ENCODE measurements around the gene FBXW5.

The FBXW5 gene

DNA sequence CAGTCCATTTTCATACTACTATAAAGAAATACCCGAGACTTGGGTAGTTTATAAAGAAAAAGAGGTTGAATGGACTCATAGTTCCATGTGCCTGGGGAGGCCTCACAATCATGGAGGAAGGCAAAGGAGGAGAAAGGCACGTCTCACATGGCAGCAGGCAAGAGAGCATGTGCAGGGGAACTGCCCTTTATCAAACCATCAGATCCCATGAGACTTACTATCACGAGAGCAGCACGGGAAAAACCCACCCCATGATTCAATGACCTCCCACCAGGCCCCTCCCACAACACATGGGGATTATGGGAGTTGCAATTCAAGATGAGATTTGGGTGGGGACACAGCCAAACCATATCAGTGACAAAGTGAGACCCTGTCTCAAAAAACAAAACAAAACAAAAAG is 38.3 kb downstream of the FBXW5 start:
- no peaks in the 10 kb centered on the region for H3K9me2 ChIP-seq (replicated peaks; ENCODE audit: low read depth, low read length)
- no peaks in the 10 kb centered on the region for H3K27me3 ChIP-seq (ENCODE audit: insufficient read depth, low read length, poor library complexity, severe bottlenecking)
- no peak overlapping the region for H3K9ac ChIP-seq (ENCODE audit: low read depth, low read length, poor library complexity, severe bottlenecking)
- TF ChIP-seq EZH2phosphoT487 (IDR thresholded peaks at IDR 0.05; ENCODE audit: borderline replicate concordance): no peak
- TF ChIP-seq, protein P1, sequence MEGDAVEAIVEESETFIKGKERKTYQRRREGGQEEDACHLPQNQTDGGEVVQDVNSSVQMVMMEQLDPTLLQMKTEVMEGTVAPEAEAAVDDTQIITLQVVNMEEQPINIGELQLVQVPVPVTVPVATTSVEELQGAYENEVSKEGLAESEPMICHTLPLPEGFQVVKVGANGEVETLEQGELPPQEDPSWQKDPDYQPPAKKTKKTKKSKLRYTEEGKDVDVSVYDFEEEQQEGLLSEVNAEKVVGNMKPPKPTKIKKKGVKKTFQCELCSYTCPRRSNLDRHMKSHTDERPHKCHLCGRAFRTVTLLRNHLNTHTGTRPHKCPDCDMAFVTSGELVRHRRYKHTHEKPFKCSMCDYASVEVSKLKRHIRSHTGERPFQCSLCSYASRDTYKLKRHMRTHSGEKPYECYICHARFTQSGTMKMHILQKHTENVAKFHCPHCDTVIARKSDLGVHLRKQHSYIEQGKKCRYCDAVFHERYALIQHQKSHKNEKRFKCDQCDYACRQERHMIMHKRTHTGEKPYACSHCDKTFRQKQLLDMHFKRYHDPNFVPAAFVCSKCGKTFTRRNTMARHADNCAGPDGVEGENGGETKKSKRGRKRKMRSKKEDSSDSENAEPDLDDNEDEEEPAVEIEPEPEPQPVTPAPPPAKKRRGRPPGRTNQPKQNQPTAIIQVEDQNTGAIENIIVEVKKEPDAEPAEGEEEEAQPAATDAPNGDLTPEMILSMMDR (conservative IDR thresholded peaks at IDR 0.05; ENCODE audit: low read length): no peak
- H3K4me1 ChIP-seq (ENCODE audit: insufficient read depth, low read length, poor library complexity, severe bottlenecking): no peaks in the 10 kb centered on the region
- H4K20me1 ChIP-seq (ENCODE audit: insufficient read depth, low read length, poor library complexity, severe bottlenecking): peaks cover 16% of the 10 kb centered on the region
- peaks cover 80% of the 10 kb centered on the region; the same call in 1 of the 2 replicates for H3K36me3 ChIP-seq (ENCODE audit: insufficient read depth, low read length)
- no peaks in the 10 kb centered on the region for H3K9me3 ChIP-seq (ENCODE audit: insufficient read depth, low read depth, low read length)
- H3K79me2 ChIP-seq (ENCODE audit: insufficient read depth, low read length): peaks cover 6% of the 10 kb centered on the region; the same call in 1 of the 2 replicates
- H3K4me3 ChIP-seq (ENCODE audit: low read length, poor library complexity, severe bottlenecking): no peak overlapping the region
- H3K4me2 ChIP-seq (ENCODE audit: low read depth, low read length, poor library complexity, severe bottlenecking): no peak overlapping the region
- H2AFZ ChIP-seq (ENCODE audit: low read length): no peak overlapping the region
- H3F3A ChIP-seq (ENCODE audit: low read depth): no peaks in the 10 kb centered on the region

DNA sequence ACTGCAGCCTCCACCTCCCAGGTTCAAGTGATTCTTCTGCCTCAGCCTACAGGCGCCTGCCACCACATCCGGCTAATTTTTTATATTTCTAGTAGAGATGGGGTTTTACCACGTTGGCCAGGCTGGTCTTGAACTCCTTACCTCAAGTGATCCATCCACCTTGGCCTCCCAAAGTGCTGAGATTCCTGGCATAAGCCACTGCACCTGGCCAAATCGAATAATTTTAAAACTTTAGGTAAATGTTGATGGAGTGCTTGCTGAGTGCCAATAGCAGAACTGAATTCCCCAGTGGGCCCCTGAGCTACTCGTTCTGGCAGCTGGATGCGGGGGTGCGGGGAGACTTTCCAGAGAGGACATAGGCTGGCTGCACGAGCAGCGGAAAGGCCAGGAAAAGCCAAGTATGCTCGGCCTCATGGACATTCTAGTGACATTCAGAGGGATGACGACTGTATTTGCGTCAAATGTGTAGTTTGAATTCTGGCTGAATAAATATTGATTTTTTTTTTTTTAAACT is 41.4 kb downstream of the FBXW5 start:
- peaks cover 22% of the 10 kb centered on the region for H4K20me1 ChIP-seq (ENCODE audit: insufficient read depth, low read length, poor library complexity, severe bottlenecking)
- H3K79me2 ChIP-seq (ENCODE audit: insufficient read depth, low read length): peaks cover 11% of the 10 kb centered on the region; the same call in 1 of the 2 replicates
- no peaks in the 10 kb centered on the region for H3K9me2 ChIP-seq (replicated peaks; ENCODE audit: low read depth, low read length)
- no peaks in the 10 kb centered on the region for H3K9me3 ChIP-seq (ENCODE audit: insufficient read depth, low read depth, low read length)
- H3K9ac ChIP-seq (ENCODE audit: low read depth, low read length, poor library complexity, severe bottlenecking): no peak overlapping the region
- H3K36me3 ChIP-seq (ENCODE audit: insufficient read depth, low read length): peaks cover 82% of the 10 kb centered on the region; the same call in 1 of the 2 replicates
- no peak for TF ChIP-seq EZH2phosphoT487 (IDR thresholded peaks at IDR 0.05; ENCODE audit: borderline replicate concordance)
- TF ChIP-seq, protein P1 (conservative IDR thresholded peaks at IDR 0.05; ENCODE audit: low read length): no peak
- no peak overlapping the region for H3K4me2 ChIP-seq (ENCODE audit: low read depth, low read length, poor library complexity, severe bottlenecking)
- no peak overlapping the region for H2AFZ ChIP-seq (ENCODE audit: low read length)
- H3F3A ChIP-seq (ENCODE audit: low read depth): no peaks in the 10 kb centered on the region
- no peak overlapping the region for H3K4me3 ChIP-seq (ENCODE audit: low read length, poor library complexity, severe bottlenecking)
- H3K4me1 ChIP-seq (ENCODE audit: insufficient read depth, low read length, poor library complexity, severe bottlenecking): no peaks in the 10 kb centered on the region
- H3K27me3 ChIP-seq (ENCODE audit: insufficient read depth, low read length, poor library complexity, severe bottlenecking): no peaks in the 10 kb centered on the region

DNA sequence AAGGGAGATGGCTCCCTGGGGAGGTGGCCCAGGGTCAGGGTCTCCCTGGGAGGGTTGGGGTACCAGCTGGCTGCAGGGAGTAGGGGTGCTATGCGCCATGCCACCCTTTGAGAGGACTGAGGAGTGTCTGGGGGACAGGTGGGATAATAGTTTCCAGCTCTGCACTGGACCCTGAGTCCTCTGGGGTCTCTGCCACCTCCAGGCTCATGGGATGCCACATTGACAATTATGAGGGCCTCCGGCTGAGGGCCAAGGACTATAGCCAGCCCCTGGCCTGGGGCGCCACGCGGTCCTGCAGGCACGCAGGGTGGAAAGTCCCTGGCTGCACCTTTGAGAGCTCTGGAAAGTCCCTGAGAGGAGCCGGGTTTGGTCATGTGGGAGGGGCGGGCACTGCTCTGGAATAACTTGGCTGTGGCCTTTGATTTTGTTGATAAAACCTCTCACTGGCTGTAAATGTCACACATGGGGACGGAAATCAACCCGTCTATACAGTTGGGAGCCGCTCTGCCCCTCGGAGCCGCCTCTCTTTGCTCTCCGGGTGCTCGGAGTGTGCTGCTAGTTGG is 42.2 kb downstream of the FBXW5 start:
- Histone ChIP-seq H3K9me3 (ENCODE audit: insufficient read depth, low read depth, low read length) (no peaks in the 10 kb centered on the region), H3K27me3 (ENCODE audit: insufficient read depth, low read length, poor library complexity, severe bottlenecking) (no peaks in the 10 kb centered on the region), H3K9me2 (replicated peaks; ENCODE audit: low read depth, low read length) (no peaks in the 10 kb centered on the region), H3F3A (ENCODE audit: low read depth) (no peaks in the 10 kb centered on the region), H3K36me3 (ENCODE audit: insufficient read depth, low read length) (peaks cover 74% of the 10 kb centered on the region; the same call in 1 of the 2 replicates), H3K79me2 (ENCODE audit: insufficient read depth, low read length) (peaks cover 17% of the 10 kb centered on the region; the same call in 1 of the 2 replicates), H3K9ac (ENCODE audit: low read depth, low read length, poor library complexity, severe bottlenecking) (no peak overlapping the region), H4K20me1 (ENCODE audit: insufficient read depth, low read length, poor library complexity, severe bottlenecking) (peaks cover 22% of the 10 kb centered on the region), H3K4me1 (ENCODE audit: insufficient read depth, low read length, poor library complexity, severe bottlenecking) (no peaks in the 10 kb centered on the region), H2AFZ (ENCODE audit: low read length) (no peak overlapping the region), H3K4me3 (ENCODE audit: low read length, poor library complexity, severe bottlenecking) (no peak overlapping the region), H3K4me2 (ENCODE audit: low read depth, low read length, poor library complexity, severe bottlenecking) (no peak overlapping the region)
- TF ChIP-seq EZH2phosphoT487 (IDR thresholded peaks at IDR 0.05; ENCODE audit: borderline replicate concordance): no peak
- TF ChIP-seq, protein P1 (conservative IDR thresholded peaks at IDR 0.05; ENCODE audit: low read length): no peak
